ENCODE results near the gene ZP4. TPM values are rescaled to one million over a fixed set of nuclear protein-coding genes. Genes with fewer than 3 reads are reported as not detected.

The ZP4 gene
- total RNA-seq, 1 experiment from 2014 or later, result not detected

GRCh38 chr1:237875291-237875690 is 15.4 kb downstream of the ZP4 start:
- Mint-ChIP-seq H3K9me3 (ENCODE audit: low read depth, unreplicated experiment) (peaks cover 3% of the 10 kb centered on the region), H3K4me3 (ENCODE audit: low read depth, unreplicated experiment) (no peak overlapping the region), H3K4me1 (ENCODE audit: low read depth, unreplicated experiment) (peaks cover 75% of the 10 kb centered on the region), H3K27me3 (ENCODE audit: unreplicated experiment) (no peaks in the 10 kb centered on the region), H3K36me3 (ENCODE audit: insufficient read depth, unreplicated experiment) (no peaks in the 10 kb centered on the region), H3K27ac (ENCODE audit: unreplicated experiment) (no peak overlapping the region)
- CTCF ChIA-PET, result interaction anchor here (2.2 kb wide), 1 partner anchor 11 kb away, joined by 9 read pairs; no protein-coding TSS in a partner anchor
- DNase-seq, result no peak
- BruUV-seq (replicated peaks), result no TSS peak
- intact Hi-C loops (cut with micrococcal nuclease; ENCODE audit: unreplicated experiment), result no loop called here
- TF ChIP-seq, protein P1, sequence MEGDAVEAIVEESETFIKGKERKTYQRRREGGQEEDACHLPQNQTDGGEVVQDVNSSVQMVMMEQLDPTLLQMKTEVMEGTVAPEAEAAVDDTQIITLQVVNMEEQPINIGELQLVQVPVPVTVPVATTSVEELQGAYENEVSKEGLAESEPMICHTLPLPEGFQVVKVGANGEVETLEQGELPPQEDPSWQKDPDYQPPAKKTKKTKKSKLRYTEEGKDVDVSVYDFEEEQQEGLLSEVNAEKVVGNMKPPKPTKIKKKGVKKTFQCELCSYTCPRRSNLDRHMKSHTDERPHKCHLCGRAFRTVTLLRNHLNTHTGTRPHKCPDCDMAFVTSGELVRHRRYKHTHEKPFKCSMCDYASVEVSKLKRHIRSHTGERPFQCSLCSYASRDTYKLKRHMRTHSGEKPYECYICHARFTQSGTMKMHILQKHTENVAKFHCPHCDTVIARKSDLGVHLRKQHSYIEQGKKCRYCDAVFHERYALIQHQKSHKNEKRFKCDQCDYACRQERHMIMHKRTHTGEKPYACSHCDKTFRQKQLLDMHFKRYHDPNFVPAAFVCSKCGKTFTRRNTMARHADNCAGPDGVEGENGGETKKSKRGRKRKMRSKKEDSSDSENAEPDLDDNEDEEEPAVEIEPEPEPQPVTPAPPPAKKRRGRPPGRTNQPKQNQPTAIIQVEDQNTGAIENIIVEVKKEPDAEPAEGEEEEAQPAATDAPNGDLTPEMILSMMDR (IDR thresholded peaks at IDR 0.05; ENCODE audit: unreplicated experiment), result no peak

DNA sequence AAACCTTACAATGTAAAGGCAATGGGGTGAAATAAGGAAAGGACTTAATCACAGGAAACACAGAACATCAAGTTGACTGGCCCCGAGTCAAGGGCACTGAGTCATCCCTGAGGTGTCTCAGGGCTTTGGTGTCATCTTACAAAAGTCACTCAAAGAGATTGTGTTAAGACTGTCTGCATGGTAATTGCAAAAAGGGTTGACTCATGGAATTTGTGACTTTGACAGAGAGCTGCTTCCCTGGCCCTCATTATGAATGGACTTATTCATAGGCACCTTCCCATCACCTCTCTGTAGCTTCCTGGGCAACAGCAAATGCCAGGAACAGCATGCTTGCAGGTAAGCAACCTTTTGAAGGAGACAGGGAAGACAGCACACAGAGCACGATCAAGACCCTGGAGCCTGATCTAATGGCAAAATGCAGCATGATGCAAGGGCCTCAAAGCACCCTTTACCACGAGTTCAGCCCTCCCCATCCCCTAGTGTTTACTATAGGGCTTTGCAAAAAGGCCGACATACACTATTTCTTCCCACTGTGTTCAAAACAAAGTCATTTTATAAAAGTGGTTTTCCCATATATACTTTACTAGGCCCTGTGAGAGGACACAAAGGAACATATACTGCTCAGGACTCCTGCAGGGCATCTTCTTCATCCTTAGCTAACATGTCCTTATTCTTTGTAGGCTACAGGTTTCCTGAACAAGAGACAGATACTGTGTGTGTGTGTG is 17.1 kb downstream of the ZP4 start:
- TF ChIP-seq, protein P1 (IDR thresholded peaks at IDR 0.05; ENCODE audit: unreplicated experiment), result no peak
- no TSS peak for BruUV-seq (replicated peaks)
- no peak overlapping the region for H3K4me3 Mint-ChIP-seq (ENCODE audit: low read depth, unreplicated experiment)
- peak; percentile 74 for DNase-seq
- intact Hi-C loops (cut with micrococcal nuclease; ENCODE audit: unreplicated experiment), result no loop called here
- no peaks in the 10 kb centered on the region for H3K36me3 Mint-ChIP-seq (ENCODE audit: insufficient read depth, unreplicated experiment)
- H3K27me3 Mint-ChIP-seq (ENCODE audit: unreplicated experiment), result no peaks in the 10 kb centered on the region
- peak overlapping the region; percentile 42 for H3K27ac Mint-ChIP-seq (ENCODE audit: unreplicated experiment)
- peaks cover 3% of the 10 kb centered on the region for H3K9me3 Mint-ChIP-seq (ENCODE audit: low read depth, unreplicated experiment)
- CTCF ChIA-PET, result interaction anchor here (0.6 to 1.8 kb wide), 3 partner anchors 10 to 1133 kb away, joined by 3 to 16 read pairs (median 3); no protein-coding TSS in a partner anchor
- peaks cover 72% of the 10 kb centered on the region for H3K4me1 Mint-ChIP-seq (ENCODE audit: low read depth, unreplicated experiment)

DNA sequence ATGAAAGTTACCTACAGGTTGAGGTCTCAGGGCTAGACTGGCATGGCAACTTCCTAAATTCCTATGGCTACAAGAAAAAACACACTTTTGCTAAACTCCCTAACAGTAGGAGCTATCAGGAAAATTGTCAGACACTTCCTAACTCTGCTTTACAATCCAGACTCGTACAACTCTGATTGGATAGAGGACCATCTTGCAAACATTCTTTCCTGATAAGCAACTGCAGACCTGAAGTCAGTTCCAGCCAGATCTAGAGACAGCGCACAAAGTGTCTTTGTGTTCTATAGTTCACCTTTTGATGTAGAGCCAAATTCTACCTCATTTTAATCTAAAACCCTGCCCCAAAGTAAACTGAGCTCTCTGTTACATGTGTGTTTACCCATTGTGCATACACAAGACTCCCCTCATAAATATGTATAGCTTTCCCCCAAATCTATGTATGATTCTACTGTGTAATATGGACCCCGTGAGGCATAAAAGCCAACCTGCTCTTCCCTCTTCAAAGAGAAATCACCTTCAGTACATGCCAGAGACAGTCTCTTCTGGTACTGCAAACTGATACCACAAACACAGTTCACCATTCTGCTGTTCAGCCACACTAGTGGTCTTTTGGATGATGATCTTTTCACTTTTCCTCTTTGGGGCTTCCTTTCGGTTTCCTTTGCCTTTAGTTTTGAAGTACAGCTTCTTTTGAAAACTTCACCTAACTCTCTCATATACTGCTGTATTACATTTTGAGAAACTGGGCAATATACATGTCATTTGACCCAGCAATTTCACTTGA is 21.7 kb downstream of the ZP4 start:
- peak; percentile 32 for DNase-seq
- no peaks in the 10 kb centered on the region for H3K36me3 Mint-ChIP-seq (ENCODE audit: insufficient read depth, unreplicated experiment)
- CTCF ChIA-PET, result interaction anchor here (0.5 to 0.8 kb wide), 2 partner anchors 23 to 164 kb away, joined by 3 read pairs; no protein-coding TSS in a partner anchor
- peak overlapping the region; percentile 17 for H3K4me3 Mint-ChIP-seq (ENCODE audit: low read depth, unreplicated experiment)
- no TSS peak for BruUV-seq (replicated peaks)
- peak overlapping the region; percentile 33 for H3K27ac Mint-ChIP-seq (ENCODE audit: unreplicated experiment)
- peaks cover 48% of the 10 kb centered on the region for H3K4me1 Mint-ChIP-seq (ENCODE audit: low read depth, unreplicated experiment)
- intact Hi-C loops (cut with micrococcal nuclease; ENCODE audit: unreplicated experiment), result loop anchor here (5.0 to 10.0 kb wide), 3 partner anchors 476 to 1516 kb away; partner anchors contain the start of gene CHRM3
- H3K9me3 Mint-ChIP-seq (ENCODE audit: low read depth, unreplicated experiment), result peaks cover 3% of the 10 kb centered on the region
- H3K27me3 Mint-ChIP-seq (ENCODE audit: unreplicated experiment), result no peaks in the 10 kb centered on the region
- TF ChIP-seq, protein P1 (IDR thresholded peaks at IDR 0.05; ENCODE audit: unreplicated experiment), result no peak

DNA sequence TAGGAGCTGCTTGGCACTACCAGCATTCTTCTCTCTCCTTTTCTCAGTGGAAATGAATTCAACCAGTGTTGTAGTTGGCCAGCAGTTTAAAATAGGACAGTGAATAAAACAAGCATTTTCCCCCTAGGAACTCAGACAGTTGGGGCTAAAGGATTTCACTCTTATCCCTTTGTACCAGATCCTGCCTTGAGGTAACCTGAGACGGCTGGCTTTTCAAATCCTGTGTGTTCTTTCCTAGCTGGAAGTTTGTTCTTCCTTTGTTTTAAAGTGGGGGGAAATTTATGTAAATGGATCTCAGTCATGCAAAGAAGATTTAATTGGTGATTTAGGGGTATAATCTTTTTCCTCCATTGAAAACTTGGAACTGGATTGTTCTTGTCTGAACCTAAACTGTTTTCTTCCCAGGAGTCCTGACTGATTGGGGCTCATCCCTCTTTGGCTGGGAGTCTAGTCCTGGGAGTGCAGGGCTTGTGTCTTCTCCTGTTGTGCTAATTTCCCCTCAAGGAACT is 23.3 kb downstream of the ZP4 start:
- Mint-ChIP-seq H3K4me1 (ENCODE audit: low read depth, unreplicated experiment) (peaks cover 32% of the 10 kb centered on the region), H3K4me3 (ENCODE audit: low read depth, unreplicated experiment) (no peak overlapping the region), H3K9me3 (ENCODE audit: low read depth, unreplicated experiment) (peaks cover 3% of the 10 kb centered on the region), H3K27me3 (ENCODE audit: unreplicated experiment) (no peaks in the 10 kb centered on the region), H3K36me3 (ENCODE audit: insufficient read depth, unreplicated experiment) (no peaks in the 10 kb centered on the region), H3K27ac (ENCODE audit: unreplicated experiment) (no peak overlapping the region)
- TF ChIP-seq, protein P1 (IDR thresholded peaks at IDR 0.05; ENCODE audit: unreplicated experiment), result no peak
- no peak for DNase-seq
- intact Hi-C loops (cut with micrococcal nuclease; ENCODE audit: unreplicated experiment), result loop anchor here (5.0 to 10.0 kb wide), 3 partner anchors 477 to 1517 kb away; partner anchors contain the start of gene CHRM3
- BruUV-seq (replicated peaks), result no TSS peak
- CTCF ChIA-PET, result no interaction called here
